H1 (cell line): ENCODE data around the gene ARHGAP10.

Experiments
- CHD2 ChIP-seq: IDR thresholded peaks from 2 replicates; pipeline ENCODE4 v1.6.1; 2012; ENCODE audit warnings: low read length, improper control_type of control experiment
- CREB1 ChIP-seq: IDR thresholded peaks from 2 replicates; pipeline ENCODE4 v1.6.1; 2012; ENCODE audit warnings: inconsistent platforms
- JUN ChIP-seq: IDR thresholded peaks from 2 replicates; pipeline ENCODE4 v1.6.1; 2011; ENCODE audit warnings: low read depth, mild to moderate bottlenecking, improper control_type of control experiment, low read length
- RAD21 ChIP-seq, 2 experiments: IDR thresholded peaks in 1 of 2; conservative IDR thresholded peaks in 1 of 2; 2 replicates each; pipeline ENCODE4 v1.6.1; 2011; ENCODE audit warnings: low read depth in 2 of 2, low read length in 2 of 2, improper control_type of control experiment in 1 of 2, inconsistent platforms in 1 of 2, mild to moderate bottlenecking in 1 of 2, moderate library complexity in 1 of 2

DNA sequence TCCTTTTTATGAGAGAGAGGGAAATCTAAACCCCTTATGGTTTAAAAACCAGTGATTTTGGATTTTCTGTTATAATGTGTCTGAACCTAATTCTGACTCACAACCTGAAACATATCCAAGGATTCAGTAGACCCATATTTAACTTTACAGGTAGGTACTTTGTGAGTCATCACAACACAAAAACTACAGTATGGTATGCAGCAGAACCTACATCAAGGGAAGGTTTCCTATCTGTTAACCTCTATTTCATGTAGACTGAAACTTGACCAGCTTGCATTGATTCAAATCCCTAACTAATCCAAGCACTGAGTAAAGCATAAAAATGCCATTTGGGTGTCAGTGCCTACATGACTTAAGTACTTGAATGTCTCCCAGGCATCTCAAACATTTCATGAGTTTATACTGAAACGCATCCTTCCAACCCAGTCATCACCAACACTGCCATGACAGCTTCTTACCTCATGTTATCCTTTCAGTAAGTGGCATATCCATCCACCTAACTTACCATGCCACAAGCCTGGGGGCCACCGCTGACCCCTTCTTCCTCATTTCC is 4.3 kb upstream of the ARHGAP10 start:
- TF ChIP-seq CHD2: no peak
- no peak for TF ChIP-seq CREB1
- no peak for TF ChIP-seq RAD21 (IDR thresholded peaks at IDR 0.05 in 1 of 2, conservative IDR thresholded peaks at IDR 0.05 in 1 of 2; ENCODE audit: low read depth in 2 of 2, low read length in 2 of 2)
- TF ChIP-seq JUN: no peak
